SU-DHL-6 (cell line): ENCODE results near the gene MTHFSD.

Source experiments
- H2AFZ ChIP-seq: fragments of 200-600 bp; sonication (generic); 2 replicates; pipeline ENCODE4 v1.6.1; 2014; ENCODE audit warnings: low read depth, mild to moderate bottlenecking, moderate library complexity, mixed read lengths, antibody characterized with exemption, low read length; ENCODE audit not compliant: severe bottlenecking
- H3F3A ChIP-seq: fragments of 200-600 bp; shearing (Covaris generic); 2 replicates; pipeline ENCODE4 v1.6.0; 2016; ENCODE audit warnings: antibody characterized with exemption, mild to moderate bottlenecking; ENCODE audit not compliant: insufficient read depth
- H3K27ac ChIP-seq: fragments of 200-600 bp; sonication (generic); 2 replicates; pipeline ENCODE4 v1.5.1; 2016; ENCODE audit warnings: low read depth, mild to moderate bottlenecking, low read length, moderate library complexity, mixed read lengths
- H3K27me3 ChIP-seq: fragments of 200-600 bp; sonication (generic), shearing (Covaris generic); 2 replicates; pipeline ENCODE4 v1.6.0; 2014; ENCODE audit warnings: mild to moderate bottlenecking, low read length
- H3K36me3 ChIP-seq: fragments of 200-600 bp; sonication (generic); 2 replicates; pipeline ENCODE4 v1.6.1; 2014; ENCODE audit warnings: mild to moderate bottlenecking, low read length, mixed read lengths
- H3K4me2 ChIP-seq: fragments of 300-600, 200-600 bp; shearing (Covaris generic), sonication (generic); 2 replicates; pipeline ENCODE4 v1.6.0; 2014; ENCODE audit warnings: low read length, low read depth, mild to moderate bottlenecking; ENCODE audit not compliant: poor library complexity, severe bottlenecking
- H3K4me3 ChIP-seq: fragments of 200-600 bp; sonication (generic); 2 replicates; pipeline ENCODE4 v1.5.1; 2014; ENCODE audit warnings: antibody characterized with exemption, low read length, mild to moderate bottlenecking, mixed read lengths; ENCODE audit not compliant: insufficient read depth, poor library complexity, severe bottlenecking
- H3K79me2 ChIP-seq: fragments of 200-600 bp; sonication (generic); 2 replicates; pipeline ENCODE4 v1.6.1; 2014; ENCODE audit warnings: mild to moderate bottlenecking, low read length, moderate library complexity; ENCODE audit not compliant: insufficient read depth
- H3K9ac ChIP-seq: fragments of 200-600 bp; sonication (generic); 2 replicates; pipeline ENCODE4 v1.7.0; 2014; ENCODE audit warnings: mild to moderate bottlenecking, low read length
- H3K9me2 ChIP-seq: fragments of 200-600 bp; sonication (generic); replicated peaks from 2 replicates; pipeline ENCODE4 v1.6.1; 2014; ENCODE audit warnings: low read length; ENCODE audit not compliant: insufficient read depth
- H3K9me3 ChIP-seq: fragments of 200-600 bp; sonication (generic); 2 replicates; pipeline ENCODE4 v1.6.1; 2014; ENCODE audit warnings: low read length, mixed read lengths; ENCODE audit not compliant: insufficient read depth
- H4K20me1 ChIP-seq: fragments of 200-600 bp; sonication (generic); 2 replicates; pipeline ENCODE4 v1.6.1; 2014; ENCODE audit warnings: low read depth, mild to moderate bottlenecking, antibody characterized with exemption, low read length, moderate library complexity, mixed read lengths
- CTCF ChIP-seq: fragments of 200-600 bp; sonication (generic); IDR thresholded peaks from one replicate; pipeline ENCODE4 v1.5.1; 2017; ENCODE audit warnings: antibody characterized with exemption, mild to moderate bottlenecking, low read length, moderate library complexity; ENCODE audit not compliant: insufficient read depth, poor library complexity, severe bottlenecking
- EZH2phosphoT487 ChIP-seq: fragments of 200-600 bp; sonication (generic), shearing (Covaris generic); conservative IDR thresholded peaks from 2 replicates; pipeline ENCODE4 v1.6.1; 2018; ENCODE audit warnings: mild to moderate bottlenecking, antibody characterized with exemption, low read length, moderate library complexity, mixed read lengths

MTHFSD gene

GRCh38 chr16:86554917-86555703 lies at the start of gene MTHFSD:
TSS of gene MTHFSD (minus strand) at chr16:86555235. CDS start at chr16:86555184, 51 bp downstream.
- Histone ChIP-seq H3K4me2 (peak within 1 kb of the TSS; percentile 68), H2AFZ (peak within 1 kb of the TSS; percentile 75), H3K9me3 (no peaks in the 10 kb centered on the region), H3K9ac (peak within 1 kb of the TSS; percentile 80), H3K27ac (peak within 1 kb of the TSS; percentile 5), H3K9me2 (no peaks in the 10 kb centered on the region), H3K79me2 (peaks cover 3% of the 10 kb centered on the region; the same call in 1 of the 2 replicates), H3K4me3 (peak within 1 kb of the TSS; percentile 70), H3K27me3 (no peaks in the 10 kb centered on the region), H3K36me3 (no peaks in the 10 kb centered on the region), H3F3A (no peaks in the 10 kb centered on the region), H4K20me1 (no peaks in the 10 kb centered on the region)
- TF ChIP-seq EZH2phosphoT487 = no peak
- no peak for TF ChIP-seq CTCF

- Histone ChIP-seq H3K4me2 (no peak overlapping the region), H3K27ac (no peak overlapping the region), H3K4me3 (no peak overlapping the region), H3F3A (no peaks in the 10 kb centered on the region), H3K79me2 (no peaks in the 10 kb centered on the region), H3K27me3 (no peaks in the 10 kb centered on the region), H3K9me3 (no peaks in the 10 kb centered on the region), H3K9ac (no peak overlapping the region), H3K36me3 (no peaks in the 10 kb centered on the region), H2AFZ (no peak overlapping the region), H4K20me1 (no peaks in the 10 kb centered on the region), H3K9me2 (no peaks in the 10 kb centered on the region)
- TF ChIP-seq EZH2phosphoT487 = no peak
- no peak for TF ChIP-seq CTCF
Observed at GRCh38 chr16:86604436-86605193, 49.6 kb upstream of the MTHFSD start.

GRCh38 chr16:86602521-86602920 lies 47.5 kb upstream of the MTHFSD start:
- H4K20me1 ChIP-seq = no peaks in the 10 kb centered on the region
- no peak overlapping the region for H3K9ac ChIP-seq
- TF ChIP-seq CTCF (no peak), EZH2phosphoT487 (no peak)
- H2AFZ ChIP-seq = no peak overlapping the region
- no peaks in the 10 kb centered on the region for H3F3A ChIP-seq
- no peaks in the 10 kb centered on the region for H3K9me3 ChIP-seq
- H3K36me3 ChIP-seq = no peaks in the 10 kb centered on the region
- H3K9me2 ChIP-seq = no peaks in the 10 kb centered on the region
- H3K27ac ChIP-seq = no peak overlapping the region
- no peak overlapping the region for H3K4me3 ChIP-seq
- no peaks in the 10 kb centered on the region for H3K27me3 ChIP-seq
- no peaks in the 10 kb centered on the region for H3K79me2 ChIP-seq
- H3K4me2 ChIP-seq = no peak overlapping the region
